Astrocyte (in vitro differentiated cells and primary cell): ENCODE data around the gene RPL39L.

Experiments used
- EZH2 ChIP-seq: IDR thresholded peaks from 2 replicates; pipeline ENCODE4 v1.6.1; 2012; ENCODE audit warnings: mild to moderate bottlenecking, low read length, inconsistent platforms; ENCODE audit not compliant: insufficient read depth
- TF ChIP-seq, protein P1 (sequence below): IDR thresholded peaks from 2 replicates; pipeline ENCODE4 v1.5.1; 2011; ENCODE audit warnings: low read depth, mild to moderate bottlenecking, inconsistent platforms, low read length, moderate library complexity; ENCODE audit not compliant: insufficient read depth

DNA sequence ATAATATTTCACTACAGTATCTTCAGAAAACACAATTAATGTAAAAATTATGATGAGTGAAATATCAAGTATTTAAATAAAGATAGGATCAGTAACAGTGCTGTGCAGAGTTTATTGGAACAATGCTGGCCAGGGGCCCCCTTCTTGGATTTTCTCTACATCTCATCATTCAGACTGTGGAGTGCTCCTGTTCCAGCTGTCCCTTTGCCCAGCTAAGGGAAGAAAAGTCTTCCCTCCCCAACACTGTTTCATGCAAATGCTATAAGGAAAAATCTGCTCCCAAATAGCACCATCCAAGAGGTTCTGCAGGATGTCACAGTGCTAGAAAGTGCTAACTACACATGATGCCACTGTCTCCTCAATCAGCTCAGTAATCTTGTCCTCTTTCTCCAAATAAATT is 64.5 kb downstream of the RPL39L start:
- TF ChIP-seq, protein P1, sequence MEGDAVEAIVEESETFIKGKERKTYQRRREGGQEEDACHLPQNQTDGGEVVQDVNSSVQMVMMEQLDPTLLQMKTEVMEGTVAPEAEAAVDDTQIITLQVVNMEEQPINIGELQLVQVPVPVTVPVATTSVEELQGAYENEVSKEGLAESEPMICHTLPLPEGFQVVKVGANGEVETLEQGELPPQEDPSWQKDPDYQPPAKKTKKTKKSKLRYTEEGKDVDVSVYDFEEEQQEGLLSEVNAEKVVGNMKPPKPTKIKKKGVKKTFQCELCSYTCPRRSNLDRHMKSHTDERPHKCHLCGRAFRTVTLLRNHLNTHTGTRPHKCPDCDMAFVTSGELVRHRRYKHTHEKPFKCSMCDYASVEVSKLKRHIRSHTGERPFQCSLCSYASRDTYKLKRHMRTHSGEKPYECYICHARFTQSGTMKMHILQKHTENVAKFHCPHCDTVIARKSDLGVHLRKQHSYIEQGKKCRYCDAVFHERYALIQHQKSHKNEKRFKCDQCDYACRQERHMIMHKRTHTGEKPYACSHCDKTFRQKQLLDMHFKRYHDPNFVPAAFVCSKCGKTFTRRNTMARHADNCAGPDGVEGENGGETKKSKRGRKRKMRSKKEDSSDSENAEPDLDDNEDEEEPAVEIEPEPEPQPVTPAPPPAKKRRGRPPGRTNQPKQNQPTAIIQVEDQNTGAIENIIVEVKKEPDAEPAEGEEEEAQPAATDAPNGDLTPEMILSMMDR = no peak
- TF ChIP-seq EZH2 = no peak
